IMR-90 (cell line): ENCODE data around the gene CHN2. TPM values are rescaled to one million over a fixed set of nuclear protein-coding genes. Genes with fewer than 3 reads are reported as not detected.

Source experiments
- ATAC-seq: fragments of 200-7000 bp; cut with Tn5 transposase; 2 replicates; pipeline ENCODE4 v1.9.1; 2020; ENCODE audit warnings: low read depth, mild to moderate bottlenecking, moderate library complexity
- BruUV-seq: library from RNA; stranded (reverse); fragments of 400-500 nt; replicated peaks from 2 replicates; lab custom pipeline; 2021; lab: Mats Ljungman, UMichigan
- CTCF ChIA-PET: fragments of 300-600 bp; formaldehyde crosslinking; extraction: SDS; loops from one replicate; lab custom pipeline; 2021; ENCODE audit warnings: antibody characterized with exemption; lab: Yijun Ruan, JAX
- POLR2A ChIA-PET: fragments of 300-600 bp; sonication (Branson Sonifier 250); formaldehyde crosslinking; loops from one replicate; lab custom pipeline; 2022; ENCODE audit warnings: antibody characterized with exemption; ENCODE audit not compliant: unreplicated experiment; lab: Charles Lee
- DNase-seq: peaks from one replicate; pipeline ENCODE4 v3.0.0; 2013
- H2AFZ ChIP-seq: replicated peaks from 2 replicates; pipeline ENCODE3; 2013; ENCODE audit warnings: low read length, mild to moderate bottlenecking; ENCODE audit not compliant: poor library complexity
- H2AK5ac ChIP-seq: 2 replicates; pipeline ENCODE4 v1.6.1; 2013; ENCODE audit warnings: low read depth, low read length, inconsistent platforms
- H2AK9ac ChIP-seq: replicated peaks from 2 replicates; pipeline ENCODE3; 2013; ENCODE audit warnings: mild to moderate bottlenecking, low read depth, low read length, moderate library complexity; ENCODE audit not compliant: poor library complexity
- H2BK120ac ChIP-seq: 2 replicates; pipeline ENCODE4 v1.6.1; 2013; ENCODE audit warnings: low read depth, low read length, inconsistent platforms
- H2BK15ac ChIP-seq: 3 replicates; pipeline ENCODE4 v1.6.1; 2013; ENCODE audit warnings: low read depth, low read length, inconsistent platforms
- H2BK20ac ChIP-seq: 2 replicates; pipeline ENCODE4 v1.6.1; 2013; ENCODE audit warnings: low read depth, mild to moderate bottlenecking, inconsistent platforms, low read length, moderate library complexity
- H2BK5ac ChIP-seq: 2 replicates; pipeline ENCODE4 v1.6.1; 2013; ENCODE audit warnings: mild to moderate bottlenecking, low read depth, low read length, inconsistent platforms; ENCODE audit not compliant: poor library complexity, severe bottlenecking
- H3K14ac ChIP-seq: replicated peaks from 2 replicates; pipeline ENCODE4 v1.6.1; 2013; ENCODE audit warnings: low read depth, low read length, inconsistent platforms
- H3K18ac ChIP-seq: 2 replicates; pipeline ENCODE4 v1.6.1; 2013; ENCODE audit warnings: low read depth, low read length, control low read depth
- H3K23ac ChIP-seq: 2 replicates; pipeline ENCODE4 v1.6.1; 2013; ENCODE audit warnings: low read depth, low read length, inconsistent platforms
- H3K27ac ChIP-seq: 2 replicates; pipeline ENCODE4 v1.5.1; 2013; ENCODE audit warnings: mild to moderate bottlenecking, control low read depth, low read length; ENCODE audit not compliant: insufficient read depth
- H3K27me3 ChIP-seq: 2 replicates; pipeline ENCODE4 v1.6.1; 2013; ENCODE audit warnings: low read length; ENCODE audit not compliant: control insufficient read depth, insufficient read depth
- H3K36me3 ChIP-seq: 2 replicates; pipeline ENCODE4 v1.6.1; 2013; ENCODE audit warnings: low read length, mixed read lengths; ENCODE audit not compliant: control insufficient read depth, insufficient read depth
- H3K4ac ChIP-seq: 2 replicates; pipeline ENCODE4 v1.6.1; 2013; ENCODE audit warnings: low read depth, low read length, inconsistent platforms
- H3K4me1 ChIP-seq: 2 replicates; pipeline ENCODE4 v1.6.1; 2013; ENCODE audit warnings: low read length, mixed read lengths; ENCODE audit not compliant: control insufficient read depth, insufficient read depth
- H3K4me2 ChIP-seq: 2 replicates; pipeline ENCODE4 v1.6.1; 2013; ENCODE audit warnings: low read depth, mild to moderate bottlenecking, control low read depth, low read length, moderate library complexity
- H3K4me3 ChIP-seq: 2 replicates; pipeline ENCODE4 v1.5.1; 2013; ENCODE audit warnings: low read depth, mild to moderate bottlenecking, control low read depth, low read length, moderate library complexity; ENCODE audit not compliant: insufficient read depth
- H3K56ac ChIP-seq: 2 replicates; pipeline ENCODE4 v1.6.1; 2013; ENCODE audit warnings: low read length, inconsistent platforms; ENCODE audit not compliant: insufficient read depth; ENCODE audit errors: extremely low read depth
- H3K79me1 ChIP-seq, 2 experiments: 2 replicates each; pipeline ENCODE4 v1.6.1; 2013; ENCODE audit warnings: low read length in 2 of 2, inconsistent platforms in 1 of 2, low read depth in 1 of 2
- H3K9ac ChIP-seq: 2 replicates; pipeline ENCODE4 v1.6.1; 2013; ENCODE audit warnings: low read depth, low read length, control low read depth
- H3K9me1 ChIP-seq: 2 replicates; pipeline ENCODE4 v1.6.1; 2013; ENCODE audit warnings: low read length, inconsistent platforms; ENCODE audit not compliant: insufficient read depth
- H3K9me3 ChIP-seq: 2 replicates; pipeline ENCODE4 v1.6.1; 2013; ENCODE audit warnings: low read length; ENCODE audit not compliant: control insufficient read depth, insufficient read depth
- H4K20me1 ChIP-seq: 2 replicates; pipeline ENCODE4 v1.6.1; 2013; ENCODE audit warnings: low read length, inconsistent platforms; ENCODE audit not compliant: insufficient read depth
- H4K5ac ChIP-seq: 2 replicates; pipeline ENCODE4 v1.6.1; 2013; ENCODE audit warnings: mild to moderate bottlenecking, low read depth, low read length, control low read depth
- H4K8ac ChIP-seq, 2 experiments: 2 replicates each; pipeline ENCODE4 v1.6.1; 2013; ENCODE audit warnings: low read depth in 2 of 2, low read length in 2 of 2, control low read depth in 1 of 2, inconsistent platforms in 1 of 2
- H4K91ac ChIP-seq: 2 replicates; pipeline ENCODE4 v1.6.1; 2013; ENCODE audit warnings: low read depth, low read length, inconsistent platforms; ENCODE audit not compliant: insufficient read depth
- CEBPB ChIP-seq: IDR thresholded peaks from 2 replicates; pipeline ENCODE4 v1.6.1; 2012; ENCODE audit warnings: low read depth, low read length, improper control_type of control experiment
- CHD1 ChIP-seq: IDR thresholded peaks from 2 replicates; pipeline ENCODE4 v1.6.1; 2012; ENCODE audit warnings: low read depth, low read length, improper control_type of control experiment
- FOS ChIP-seq: fragments of 150-350 bp; IDR thresholded peaks from 2 replicates; pipeline ENCODE4 v1.6.1; 2016; ENCODE audit warnings: low read depth, low read length
- MAFK ChIP-seq: IDR thresholded peaks from 2 replicates; pipeline ENCODE4 v1.6.1; 2012; ENCODE audit warnings: low read depth, low read length, improper control_type of control experiment
- MXI1 ChIP-seq: IDR thresholded peaks from 2 replicates; pipeline ENCODE4 v1.6.1; 2012; ENCODE audit warnings: low read depth, mild to moderate bottlenecking, low read length, moderate library complexity, borderline replicate concordance
- POLR2A ChIP-seq: IDR thresholded peaks from 2 replicates; pipeline ENCODE4 v1.6.1; 2012; ENCODE audit warnings: mild to moderate bottlenecking, low read depth, low read length
- RAD21 ChIP-seq: IDR thresholded peaks from 2 replicates; pipeline ENCODE4 v1.6.1; 2012; ENCODE audit warnings: low read length, improper control_type of control experiment
- RFX5 ChIP-seq: IDR thresholded peaks from 2 replicates; pipeline ENCODE4 v1.8.0; 2012; ENCODE audit warnings: low read depth, mild to moderate bottlenecking, low read length, moderate library complexity
- SMC3 ChIP-seq: fragments of 150-350 bp; IDR thresholded peaks from 2 replicates; pipeline ENCODE4 v1.6.1; 2016; ENCODE audit warnings: low read depth, mild to moderate bottlenecking, antibody characterized with exemption, low read length, moderate library complexity
- WGBS, 2 experiments: methylation state at CpG; one replicate each; pipeline versions ENCODE4 v1.1.5 to v1.1.7; 2013; ENCODE audit warnings: missing lambda C conversion rate in 2 of 2; ENCODE audit not compliant: insufficient read length in 1 of 2; ENCODE audit errors: extremely low coverage in 2 of 2; 5-methylcytosine and 5-hydroxymethylcytosine counted together
- dilution Hi-C: fragments of 300-500 bp; cut with HindIII; formaldehyde crosslinking; loops from one replicate; pipeline ENCODE4 v1.14.3; 2018; ENCODE audit warnings: low sequenced_read_pairs; ENCODE audit not compliant: unreplicated experiment
- in situ Hi-C: fragments of 300-500 bp; cut with MboI; formaldehyde crosslinking; loops from 3 replicates; pipeline ENCODE4 v1.14.3; 2019; ENCODE audit warnings: low sequenced_read_pairs, inconsistent platforms, mixed read lengths
- intact Hi-C: fragments of 100-400 bp; cut with micrococcal nuclease; formaldehyde crosslinking; loops from 2 replicates; pipeline ENCODE4 v1.10.0; 2022
- polyA plus RNA-seq, 3 experiments: library from polyadenylated mRNA; depleted of rRNA; stranded (reverse); fragments of >200 nt; gene quantifications; 2 replicates each; pipeline ENCODE4 v1.2.3, GENCODE V29; 2012; ENCODE audit warnings: low replicate concordance in 1 of 3
- total RNA-seq: library from RNA; depleted of rRNA; stranded (reverse); fragments of >200 nt; gene quantifications from 2 replicates; pipeline ENCODE4 v1.2.3, GENCODE V29; 2012
- TF ChIP-seq, protein P1 (sequence below): fragments of 150-350 bp; IDR thresholded peaks from 2 replicates; pipeline ENCODE4 v1.6.1; 2016; ENCODE audit warnings: low read depth, mild to moderate bottlenecking, low read length, moderate library complexity, borderline replicate concordance

CHN2 gene
- total and polyA plus RNA-seq, 2 of the 4 experiments (the other 2 are of a cell fraction) = not detected

DNA sequence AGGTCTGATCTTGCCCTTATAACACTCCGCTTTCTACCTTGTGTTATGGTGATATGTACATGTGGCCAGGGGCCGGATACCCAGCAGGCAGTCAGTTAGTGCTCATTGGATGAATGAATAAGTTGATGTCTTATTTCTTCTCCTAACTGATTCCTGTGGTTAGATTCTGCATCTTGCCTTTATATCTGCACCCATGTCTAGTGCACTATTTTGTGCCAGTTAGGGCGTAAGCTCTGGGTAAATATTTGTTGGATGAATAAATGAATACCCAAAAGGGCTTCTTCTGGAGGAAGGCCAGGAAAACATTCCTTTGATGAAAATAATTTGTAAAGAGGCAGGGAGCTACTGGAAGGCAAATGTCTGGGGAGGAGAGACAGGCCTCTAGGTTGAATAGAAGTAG is 148.2 kb downstream of the CHN2 start:
- no peak overlapping the region for H3K23ac ChIP-seq
- no peak overlapping the region for H2AK9ac ChIP-seq
- H3K27ac ChIP-seq = no peak overlapping the region
- intact Hi-C loops (no loop called here), in situ Hi-C loops (no loop called here), dilution Hi-C loops (no loop called here)
- no peak overlapping the region for H4K91ac ChIP-seq
- H3K9ac ChIP-seq = no peak overlapping the region
- H4K8ac ChIP-seq = no peak overlapping the region
- no CpG with 5 or more reads among the region's 3 CpGs for WGBS, 2 experiments
- no peak overlapping the region for H2BK5ac ChIP-seq
- H4K20me1 ChIP-seq = no peaks in the 10 kb centered on the region
- H3K18ac ChIP-seq = no peak overlapping the region
- no peak overlapping the region for H3K4me2 ChIP-seq
- H3K36me3 ChIP-seq = no peaks in the 10 kb centered on the region
- POLR2A ChIA-PET = no interaction called here
- H3K9me3 ChIP-seq = no peaks in the 10 kb centered on the region
- H2BK15ac ChIP-seq = no peak overlapping the region
- no peak overlapping the region for H2AFZ ChIP-seq
- H3K9me1 ChIP-seq = no peaks in the 10 kb centered on the region
- CTCF ChIA-PET = interaction anchor here (0.6 kb wide), 1 partner anchor 139 kb away, joined by 3 read pairs; no protein-coding TSS in a partner anchor
- H3K56ac ChIP-seq = no peak overlapping the region
- no peak overlapping the region for H2BK20ac ChIP-seq
- no peak for DNase-seq
- H3K4me3 ChIP-seq = no peak overlapping the region
- H3K4ac ChIP-seq = no peak overlapping the region
- no peak overlapping the region for H3K14ac ChIP-seq
- no peaks in the 10 kb centered on the region for H3K79me1 ChIP-seq
- no peak overlapping the region for H4K5ac ChIP-seq
- H2AK5ac ChIP-seq = no peak overlapping the region
- TF ChIP-seq POLR2A = no peak
- TF ChIP-seq FOS = no peak
- TF ChIP-seq CEBPB = no peak
- TF ChIP-seq RFX5 = no peak
- TF ChIP-seq SMC3 = no peak
- TF ChIP-seq, protein P1, sequence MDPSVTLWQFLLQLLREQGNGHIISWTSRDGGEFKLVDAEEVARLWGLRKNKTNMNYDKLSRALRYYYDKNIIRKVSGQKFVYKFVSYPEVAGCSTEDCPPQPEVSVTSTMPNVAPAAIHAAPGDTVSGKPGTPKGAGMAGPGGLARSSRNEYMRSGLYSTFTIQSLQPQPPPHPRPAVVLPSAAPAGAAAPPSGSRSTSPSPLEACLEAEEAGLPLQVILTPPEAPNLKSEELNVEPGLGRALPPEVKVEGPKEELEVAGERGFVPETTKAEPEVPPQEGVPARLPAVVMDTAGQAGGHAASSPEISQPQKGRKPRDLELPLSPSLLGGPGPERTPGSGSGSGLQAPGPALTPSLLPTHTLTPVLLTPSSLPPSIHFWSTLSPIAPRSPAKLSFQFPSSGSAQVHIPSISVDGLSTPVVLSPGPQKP = no peak
- TF ChIP-seq MAFK = no peak
- no peak for TF ChIP-seq RAD21
- TF ChIP-seq CHD1 = no peak
- no peak for TF ChIP-seq MXI1
- no peaks in the 10 kb centered on the region for H3K27me3 ChIP-seq
- H3K4me1 ChIP-seq = no peaks in the 10 kb centered on the region
- H2BK120ac ChIP-seq = no peak overlapping the region
- no TSS peak for BruUV-seq
- no peak for ATAC-seq
